IPS DF 6.9 (cell line): ENCODE data around the gene ACTA2.

Source experiments
- DNase-seq: peaks from one replicate; pipeline ENCODE4 v3.0.0-alpha.2; 2013; ENCODE audit warnings: low read depth, low spot score
- H3K27ac ChIP-seq: one replicate; pipeline ENCODE4 v1.5.1; 2013; ENCODE audit warnings: low read length, control low read depth
- H3K27me3 ChIP-seq: 2 replicates; pipeline ENCODE4 v1.6.1; 2013; ENCODE audit warnings: mild to moderate bottlenecking, low read length; ENCODE audit not compliant: control insufficient read depth, insufficient read depth
- H3K36me3 ChIP-seq: 2 replicates; pipeline ENCODE4 v1.6.1; 2013; ENCODE audit warnings: low read length; ENCODE audit not compliant: control insufficient read depth, insufficient read depth
- H3K4me1 ChIP-seq: 2 replicates; pipeline ENCODE4 v1.6.1; 2013; ENCODE audit warnings: low read length; ENCODE audit not compliant: control insufficient read depth, insufficient read depth
- H3K4me3 ChIP-seq: 2 replicates; pipeline ENCODE4 v1.5.1; 2013; ENCODE audit warnings: mild to moderate bottlenecking, low read length
- H3K9me3 ChIP-seq: 2 replicates; pipeline ENCODE4 v1.6.1; 2013; ENCODE audit warnings: low read length, inconsistent platforms; ENCODE audit not compliant: control insufficient read depth, insufficient read depth
- WGBS: extraction: QIAGEN DNeasy Blood & Tissue Kit; methylation state at CpG from one replicate; pipeline ENCODE4 v1.1.7; 2013; ENCODE audit warnings: mixed read lengths, missing lambda C conversion rate; ENCODE audit not compliant: insufficient read length, insufficient coverage; 5-methylcytosine and 5-hydroxymethylcytosine counted together

The ACTA2 gene

DNA sequence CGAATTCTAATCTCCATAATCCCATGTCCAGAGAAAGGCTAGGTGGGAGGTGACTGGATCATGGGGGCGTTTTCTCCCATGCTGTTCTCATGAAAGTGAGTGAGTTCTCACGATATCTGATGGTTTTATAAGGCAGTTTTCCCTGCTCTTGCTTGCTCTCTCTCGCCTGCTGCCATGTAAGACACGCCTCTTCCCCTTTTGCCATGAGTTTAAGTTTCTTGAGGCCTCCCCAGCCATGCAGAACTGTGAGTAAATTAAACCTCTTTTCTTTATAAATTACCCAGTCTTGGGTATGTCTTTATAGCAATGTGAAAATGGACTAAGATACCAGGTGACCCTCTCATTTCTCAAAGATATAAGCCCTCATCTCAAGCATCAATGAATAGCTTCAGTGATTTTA is 1.1 kb upstream of the ACTA2 start:
- Histone ChIP-seq H3K4me1 (0 out of 2 replicates have a peak, but pooled peaks cover 1% of the 10 kb centered on the region), H3K9me3 (no peaks in the 10 kb centered on the region), H3K27me3 (no peaks in the 10 kb centered on the region), H3K4me3 (no peak overlapping the region), H3K27ac (no peak overlapping the region), H3K36me3 (no peaks in the 10 kb centered on the region)
- DNase-seq, result no peak
- no CpG with 5 or more reads among the region's 5 CpGs for WGBS

DNA sequence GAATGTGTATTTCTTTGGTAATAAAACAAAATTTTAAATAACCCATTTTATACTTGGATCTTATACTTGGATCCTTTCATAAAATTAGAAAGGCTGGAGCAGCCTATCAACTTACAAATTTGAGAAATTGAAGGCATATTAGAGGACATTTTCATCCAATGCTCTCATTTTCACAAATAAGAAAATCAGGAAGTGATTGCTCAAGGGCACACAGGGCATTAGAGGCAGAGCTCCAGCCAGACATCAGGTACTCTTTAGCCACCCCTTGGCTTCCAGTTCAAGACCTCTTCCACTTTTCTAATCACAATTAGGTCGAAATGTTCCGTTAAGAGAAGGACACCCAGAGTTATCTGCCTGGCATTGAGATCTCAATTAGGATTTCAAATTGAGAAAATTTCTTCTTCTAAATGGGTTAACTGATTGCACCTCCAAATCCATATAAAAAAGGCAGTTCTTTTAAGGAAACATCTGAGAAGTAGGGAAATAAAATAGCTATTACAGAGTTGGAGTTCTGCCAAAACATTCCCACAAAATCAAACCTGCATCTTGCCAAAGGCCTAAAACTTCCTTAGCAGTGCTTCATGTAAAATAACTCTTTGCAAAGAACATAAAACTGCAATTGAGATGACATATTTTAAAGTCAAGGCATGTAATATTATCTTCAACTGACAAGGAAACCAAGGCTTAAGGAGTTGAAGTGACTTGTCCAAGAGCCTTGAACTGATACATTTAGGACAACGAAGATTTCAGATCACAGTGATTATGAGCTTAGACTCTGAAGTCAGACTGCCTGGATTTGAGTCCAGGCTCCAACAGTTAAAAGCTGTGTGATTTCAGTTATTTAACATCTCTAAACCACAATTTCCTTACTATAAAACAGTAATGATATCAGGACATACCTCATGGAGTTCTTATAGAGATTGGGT is 2.4 kb downstream of the ACTA2 start:
- no peak overlapping the region for H3K4me3 ChIP-seq
- no peaks in the 10 kb centered on the region for H3K27me3 ChIP-seq
- no peak overlapping the region for H3K27ac ChIP-seq
- H3K9me3 ChIP-seq, result no peaks in the 10 kb centered on the region
- H3K4me1 ChIP-seq, result 0 out of 2 replicates have a peak, but pooled peaks cover 1% of the 10 kb centered on the region
- no peaks in the 10 kb centered on the region for H3K36me3 ChIP-seq
- DNase-seq, result no peak
- WGBS, result no CpG with 5 or more reads among the region's 3 CpGs

DNA sequence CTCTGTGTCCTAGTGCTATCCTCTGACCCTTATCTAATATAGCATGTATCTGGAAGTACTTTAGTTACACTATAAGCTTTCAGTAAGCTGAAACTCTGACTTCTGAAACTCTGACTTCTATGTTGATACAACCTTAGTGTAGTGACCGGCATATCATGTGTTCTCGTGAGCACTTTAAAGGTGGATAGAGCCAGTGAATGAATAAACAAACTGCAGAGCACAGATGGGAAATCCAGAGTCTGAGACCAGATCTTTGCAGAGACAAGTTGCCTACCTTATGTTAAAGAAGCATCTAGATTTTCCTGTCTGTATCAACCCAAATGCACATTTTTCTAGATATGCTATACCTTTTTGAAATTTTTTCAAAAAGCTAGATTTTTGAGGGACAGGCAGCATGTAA is 3.5 kb downstream of the ACTA2 start:
- Histone ChIP-seq H3K36me3 (no peaks in the 10 kb centered on the region), H3K27me3 (no peaks in the 10 kb centered on the region), H3K4me3 (no peak overlapping the region), H3K4me1 (0 out of 2 replicates have a peak, but pooled peaks cover 1% of the 10 kb centered on the region), H3K9me3 (no peaks in the 10 kb centered on the region), H3K27ac (no peak overlapping the region)
- DNase-seq, result no peak
- no CpG with 5 or more reads among the region's 2 CpGs for WGBS

DNA sequence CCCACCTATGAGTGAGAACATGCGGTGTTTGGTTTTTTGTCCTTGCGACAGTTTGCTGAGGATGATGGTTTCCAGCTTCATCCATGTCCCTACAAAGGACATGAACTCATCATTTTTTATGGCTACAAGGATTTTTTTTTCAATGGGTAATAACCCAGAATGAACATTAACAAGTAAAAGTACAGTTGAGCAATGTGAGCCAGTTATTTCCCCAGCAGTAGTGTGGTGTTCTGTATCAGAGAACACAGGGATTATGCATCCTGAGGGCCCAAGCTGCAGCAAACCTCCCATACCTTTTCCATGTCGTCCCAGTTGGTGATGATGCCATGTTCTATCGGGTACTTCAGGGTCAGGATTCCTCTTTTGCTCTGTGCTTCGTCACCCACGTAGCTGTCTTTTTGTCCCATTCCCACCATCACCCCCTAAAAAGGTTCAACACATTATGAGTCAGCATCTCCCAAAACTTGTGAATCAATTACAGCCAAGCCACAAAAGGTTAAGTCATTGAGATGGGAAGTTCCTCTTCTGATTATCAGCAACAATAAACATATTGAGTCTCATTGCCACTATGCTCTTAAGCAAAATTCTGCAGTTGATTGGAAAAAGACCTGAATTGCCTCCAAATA is 5.5 kb downstream of the ACTA2 start:
- Histone ChIP-seq H3K4me1 (0 out of 2 replicates have a peak, but pooled peaks cover 1% of the 10 kb centered on the region), H3K27me3 (no peaks in the 10 kb centered on the region), H3K36me3 (no peaks in the 10 kb centered on the region), H3K4me3 (no peak overlapping the region), H3K9me3 (no peaks in the 10 kb centered on the region), H3K27ac (no peak overlapping the region)
- no peak for DNase-seq
- no CpG with 5 or more reads among the region's 6 CpGs for WGBS

DNA sequence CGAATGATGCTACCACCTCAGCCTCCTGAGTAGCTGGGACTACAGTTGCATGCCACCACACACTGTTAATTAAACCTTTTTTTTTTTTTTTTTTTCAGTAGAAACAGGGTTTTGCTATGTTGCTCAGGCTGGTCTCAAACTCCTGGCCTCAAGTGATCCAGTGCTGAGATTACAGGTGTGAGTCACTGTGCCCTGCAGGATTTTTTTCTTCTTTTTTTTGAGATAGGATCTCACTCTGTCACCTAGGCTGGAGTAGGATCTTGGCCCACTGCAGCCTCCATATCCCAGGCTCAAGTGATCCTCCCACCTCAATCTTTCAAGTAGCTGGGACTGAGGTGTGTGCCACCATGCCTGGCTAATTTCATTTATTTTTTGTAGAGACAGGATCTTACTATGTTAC is 6.4 kb downstream of the ACTA2 start:
- no peak for DNase-seq
- no CpG with 5 or more reads among the region's 1 CpG for WGBS
- Histone ChIP-seq H3K4me3 (no peak overlapping the region), H3K36me3 (no peaks in the 10 kb centered on the region), H3K9me3 (no peaks in the 10 kb centered on the region), H3K27me3 (no peaks in the 10 kb centered on the region), H3K27ac (no peak overlapping the region), H3K4me1 (no peaks in the 10 kb centered on the region)

DNA sequence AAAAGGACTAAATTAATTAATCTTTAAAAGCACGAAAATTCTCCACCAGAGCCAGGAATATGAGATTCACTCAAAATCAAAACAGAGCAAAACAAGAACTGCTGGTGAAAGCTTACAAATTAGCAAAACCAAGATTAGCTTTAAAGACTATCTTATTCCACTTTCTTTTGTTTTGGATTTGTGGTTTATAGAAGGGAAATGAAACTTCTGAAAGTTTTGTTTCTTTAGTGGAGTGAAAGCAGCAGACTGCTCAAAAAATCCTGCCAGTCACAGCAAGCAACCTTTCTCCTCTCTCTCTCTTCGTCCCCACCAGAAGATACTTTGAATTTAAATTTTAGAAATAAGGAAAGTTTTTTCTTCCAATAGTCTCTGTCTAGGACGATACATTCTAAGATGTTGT is 7.8 kb downstream of the ACTA2 start:
- Histone ChIP-seq H3K9me3 (no peaks in the 10 kb centered on the region), H3K36me3 (no peaks in the 10 kb centered on the region), H3K4me1 (no peaks in the 10 kb centered on the region), H3K27ac (no peak overlapping the region), H3K4me3 (no peak overlapping the region), H3K27me3 (no peaks in the 10 kb centered on the region)
- DNase-seq, result no peak
- WGBS, result no CpG with 5 or more reads among the region's 3 CpGs

DNA sequence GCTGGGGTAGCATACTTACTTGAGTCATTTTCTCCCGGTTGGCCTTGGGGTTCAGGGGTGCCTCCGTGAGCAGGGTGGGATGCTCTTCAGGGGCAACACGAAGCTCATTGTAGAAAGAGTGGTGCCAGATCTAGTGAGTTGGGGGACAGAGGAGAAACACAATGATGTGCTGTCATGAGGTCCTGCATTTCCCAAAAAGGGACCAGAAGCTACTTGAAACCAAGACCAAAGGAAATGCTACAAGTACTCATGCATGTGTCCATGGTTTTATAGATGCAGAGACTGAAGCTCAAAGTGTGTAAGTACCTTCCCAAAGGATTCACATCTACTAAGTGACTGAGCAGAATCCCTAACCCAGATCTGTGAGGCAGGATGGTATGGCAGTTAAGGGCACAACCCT is 8.8 kb downstream of the ACTA2 start:
- no peak for DNase-seq
- H3K4me1 ChIP-seq, result no peaks in the 10 kb centered on the region
- WGBS, result no CpG with 5 or more reads among the region's 3 CpGs
- no peak overlapping the region for H3K27ac ChIP-seq
- no peaks in the 10 kb centered on the region for H3K9me3 ChIP-seq
- H3K4me3 ChIP-seq, result no peak overlapping the region
- no peaks in the 10 kb centered on the region for H3K27me3 ChIP-seq
- no peaks in the 10 kb centered on the region for H3K36me3 ChIP-seq

DNA sequence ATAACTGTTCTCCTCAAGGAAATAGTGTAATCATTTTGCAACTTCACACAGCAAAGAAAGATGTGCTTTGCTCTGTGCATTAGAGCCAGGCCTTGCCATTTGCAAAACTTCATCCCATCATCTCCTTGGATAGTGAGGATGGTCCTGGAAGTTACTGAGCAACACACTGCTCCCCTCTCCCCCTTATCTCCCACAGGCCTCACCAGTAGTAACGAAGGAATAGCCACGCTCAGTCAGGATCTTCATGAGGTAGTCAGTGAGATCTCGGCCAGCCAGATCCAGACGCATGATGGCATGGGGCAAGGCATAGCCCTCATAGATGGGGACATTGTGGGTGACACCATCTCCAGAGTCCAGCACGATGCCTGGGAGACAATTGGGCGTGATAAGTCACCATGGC is 11.5 kb downstream of the ACTA2 start:
- Histone ChIP-seq H3K27me3 (no peaks in the 10 kb centered on the region), H3K4me1 (no peaks in the 10 kb centered on the region), H3K4me3 (no peak overlapping the region), H3K36me3 (no peaks in the 10 kb centered on the region), H3K27ac (no peak overlapping the region), H3K9me3 (no peaks in the 10 kb centered on the region)
- no peak for DNase-seq
- no CpG with 5 or more reads among the region's 6 CpGs for WGBS

DNA sequence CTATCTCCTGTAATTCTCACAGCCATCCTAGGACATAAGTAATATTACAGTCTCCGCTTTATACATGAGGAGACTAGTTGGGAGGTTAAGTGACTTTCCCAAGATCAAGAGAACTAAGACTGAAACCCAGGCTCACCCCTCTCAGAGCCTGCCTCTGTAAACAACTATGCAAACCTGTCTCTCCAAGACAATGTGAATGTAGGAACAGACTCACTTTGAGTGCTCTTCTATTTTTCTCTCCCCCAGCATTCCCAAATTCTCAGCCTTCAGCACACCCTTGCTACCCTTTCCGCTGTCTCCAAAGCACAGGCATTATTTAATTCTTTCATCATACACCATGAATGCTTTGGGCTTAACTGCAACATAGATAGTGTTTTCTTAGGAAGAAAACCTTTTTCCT is 13.6 kb downstream of the ACTA2 start:
- no peak overlapping the region for H3K27ac ChIP-seq
- no peaks in the 10 kb centered on the region for H3K4me1 ChIP-seq
- no peak for DNase-seq
- no peaks in the 10 kb centered on the region for H3K9me3 ChIP-seq
- H3K36me3 ChIP-seq, result no peaks in the 10 kb centered on the region
- H3K4me3 ChIP-seq, result no peak overlapping the region
- no CpG with 5 or more reads among the region's 2 CpGs for WGBS
- H3K27me3 ChIP-seq, result no peaks in the 10 kb centered on the region

DNA sequence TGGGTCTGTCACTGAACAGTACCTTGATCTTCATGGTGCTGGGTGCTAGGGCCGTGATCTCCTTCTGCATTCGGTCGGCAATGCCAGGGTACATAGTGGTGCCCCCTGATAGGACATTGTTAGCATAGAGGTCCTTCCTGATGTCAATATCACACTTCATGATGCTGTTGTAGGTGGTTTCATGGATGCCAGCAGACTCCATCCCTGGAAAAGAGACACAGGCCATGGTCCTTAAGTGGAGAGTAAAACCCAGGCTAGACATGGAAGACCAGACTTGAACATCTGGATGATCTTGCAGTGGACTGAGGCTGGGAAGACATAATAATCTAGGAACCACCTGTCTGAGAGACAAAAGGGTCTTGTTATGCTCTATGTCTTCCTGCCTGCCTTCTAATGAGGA is 14.5 kb downstream of the ACTA2 start:
- Histone ChIP-seq H3K27ac (no peak overlapping the region), H3K27me3 (no peaks in the 10 kb centered on the region), H3K9me3 (no peaks in the 10 kb centered on the region), H3K4me1 (no peaks in the 10 kb centered on the region), H3K36me3 (no peaks in the 10 kb centered on the region), H3K4me3 (no peak overlapping the region)
- no CpG with 5 or more reads among the region's 3 CpGs for WGBS
- no peak for DNase-seq
